HG03520 (cell line): ENCODE measurements around the gene CLEC1A.

Experiments used
- ATAC-seq: cut with Tn5 transposase; IDR thresholded peaks from one replicate; pipeline ENCODE4 v1.9.1; 2021; ENCODE audit warnings: mild to moderate bottlenecking, moderate library complexity; ENCODE audit not compliant: unreplicated experiment

The CLEC1A gene

GRCh38 chr12:10101648-10102220 is 2.9 kb upstream of the CLEC1A start:
- ATAC-seq, result no peak

- ATAC-seq, result no peak
These were observed 2.3 kb upstream of the CLEC1A start for GRCh38 chr12:10101042-10101579.

- ATAC-seq, result no peak
These were observed 1.3 kb downstream of the CLEC1A start for GRCh38 chr12:10097521-10097920.

GRCh38 chr12:10095971-10096370 is 2.8 kb downstream of the CLEC1A start:
- no peak for ATAC-seq

DNA sequence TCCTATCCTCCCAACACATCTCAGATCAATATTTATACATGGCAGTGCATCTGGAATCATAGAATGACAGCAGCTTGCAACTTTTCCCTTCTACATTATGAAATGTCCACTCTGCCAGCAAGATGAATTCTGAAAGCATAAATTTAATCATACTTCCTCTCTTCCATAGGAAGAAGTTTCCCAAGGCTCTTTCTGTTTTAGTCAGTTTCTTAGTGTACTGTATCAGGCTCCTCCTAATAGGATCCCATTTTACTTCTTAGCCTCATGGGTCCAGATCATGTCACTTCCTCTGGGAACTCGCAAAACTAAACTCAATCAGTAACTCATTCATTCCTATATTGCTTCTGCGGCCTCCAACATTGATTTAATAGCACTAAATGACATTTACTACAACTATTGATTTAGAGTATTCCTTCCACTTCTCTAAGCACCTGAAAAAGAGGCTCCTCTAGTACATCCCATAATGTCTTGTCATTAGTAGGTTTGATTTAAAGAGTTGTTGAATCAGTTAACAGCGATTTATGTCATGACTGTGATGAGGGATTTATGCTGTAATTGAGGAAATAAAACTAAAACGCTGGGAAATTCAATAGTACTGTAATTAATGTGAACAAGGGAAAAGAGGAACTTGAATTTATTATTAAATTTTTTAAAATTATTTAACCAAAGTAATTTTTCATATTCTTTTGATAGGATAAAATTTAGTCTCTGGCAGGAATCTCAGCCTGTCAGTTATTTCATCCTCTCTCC is 4.0 kb downstream of the CLEC1A start:
- no peak for ATAC-seq

DNA sequence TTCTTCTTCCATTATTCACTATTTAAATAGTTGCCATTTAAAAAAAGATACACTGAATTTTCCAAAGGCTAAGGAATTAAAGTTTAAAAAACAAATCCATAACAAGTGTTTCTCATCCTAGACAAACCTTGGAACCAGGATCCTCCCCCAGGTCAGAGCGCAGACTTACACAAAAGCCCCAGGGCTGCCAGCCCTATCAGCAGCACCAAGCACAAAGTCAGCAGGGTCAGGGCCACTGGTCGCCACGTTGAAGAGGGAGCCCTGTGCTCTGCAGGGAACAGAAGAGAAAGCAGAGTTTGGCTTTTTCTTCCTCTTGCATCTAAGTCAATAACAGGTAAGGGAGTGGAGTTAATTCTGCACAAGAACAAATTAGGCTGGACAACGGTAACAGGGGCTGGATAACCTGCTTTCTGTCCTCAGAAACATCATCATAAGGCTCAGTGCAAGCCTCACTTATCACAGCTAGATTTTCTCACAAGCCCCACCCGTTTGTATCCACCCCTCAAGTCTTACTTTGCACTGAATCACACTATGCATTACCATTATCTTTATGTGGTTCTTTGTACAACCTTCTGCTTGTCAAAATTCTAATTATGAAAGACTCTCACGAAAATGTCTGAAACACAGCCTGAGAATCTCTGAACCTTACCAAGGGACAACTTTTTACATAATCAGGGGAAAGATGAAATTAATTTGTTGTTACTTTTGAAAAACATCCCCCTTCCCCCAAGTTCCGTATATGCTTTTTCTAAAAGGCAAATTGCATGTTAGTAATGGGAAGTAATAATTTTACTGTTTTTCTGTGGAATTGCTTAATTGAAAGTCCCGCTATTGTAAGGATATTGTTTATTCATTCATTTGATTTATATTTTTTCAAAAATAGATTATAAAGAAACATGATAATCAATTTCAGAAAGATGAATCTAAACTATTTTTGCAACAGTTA is 9.6 kb downstream of the CLEC1A start:
- no peak for ATAC-seq

DNA sequence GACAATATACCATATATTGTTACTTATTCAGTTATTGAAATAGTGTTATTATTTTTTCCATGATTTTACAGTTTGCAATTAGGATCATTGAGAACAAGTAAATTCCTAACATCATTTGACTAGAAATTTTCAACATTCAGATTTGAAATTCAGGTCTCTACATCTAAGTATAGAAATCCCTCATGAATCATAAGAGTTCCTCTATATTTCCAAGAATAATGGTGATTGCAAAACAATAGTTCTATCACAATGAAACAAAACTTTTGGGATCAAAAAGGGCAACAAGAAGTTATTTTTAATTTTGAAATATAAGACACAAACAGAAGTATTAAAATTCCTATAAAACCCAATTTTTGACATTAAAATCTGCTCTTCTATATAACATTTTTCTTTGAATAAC is 10.8 kb downstream of the CLEC1A start:
- no peak for ATAC-seq

GRCh38 chr12:10086387-10086786 is 12.4 kb downstream of the CLEC1A start:
- ATAC-seq, result no peak

- no peak for ATAC-seq
These were observed 14.1 kb downstream of the CLEC1A start for GRCh38 chr12:10084733-10085132.

DNA sequence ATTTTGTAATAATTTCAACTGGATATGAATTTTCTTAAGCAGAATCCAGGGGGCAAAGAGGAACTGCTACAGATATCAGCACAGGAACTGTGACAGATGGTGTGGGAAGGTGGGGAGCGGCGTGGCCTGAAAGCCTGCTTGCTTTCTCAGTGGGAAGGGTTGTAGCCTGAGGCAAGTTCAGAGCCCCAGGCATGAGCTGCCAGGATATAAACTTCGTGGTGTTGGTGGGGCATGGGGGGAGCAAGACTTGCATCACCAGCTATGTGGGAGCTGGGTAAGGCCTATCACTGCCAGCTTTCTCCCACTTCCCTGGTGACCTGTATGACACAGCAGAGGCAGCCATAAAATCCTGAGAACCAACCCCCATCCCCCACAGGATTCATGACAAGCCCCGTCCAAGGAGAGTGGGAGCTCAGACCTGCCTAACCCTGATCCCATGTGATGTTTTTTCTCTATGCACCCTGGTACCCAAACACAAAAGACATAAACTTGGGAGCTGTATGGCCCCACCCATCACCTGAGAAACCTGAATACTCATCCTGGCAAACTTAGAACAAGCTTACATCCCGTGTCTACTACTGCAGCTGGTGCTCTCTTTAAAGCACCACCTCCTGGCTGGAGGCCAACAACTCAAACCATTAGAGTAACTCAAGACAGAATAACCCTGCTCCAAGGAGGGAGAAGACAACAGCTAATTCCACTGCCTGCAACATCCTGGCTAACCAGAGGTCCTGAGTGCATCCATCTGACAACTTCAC is 16.5 kb downstream of the CLEC1A start:
- ATAC-seq, result no peak

DNA sequence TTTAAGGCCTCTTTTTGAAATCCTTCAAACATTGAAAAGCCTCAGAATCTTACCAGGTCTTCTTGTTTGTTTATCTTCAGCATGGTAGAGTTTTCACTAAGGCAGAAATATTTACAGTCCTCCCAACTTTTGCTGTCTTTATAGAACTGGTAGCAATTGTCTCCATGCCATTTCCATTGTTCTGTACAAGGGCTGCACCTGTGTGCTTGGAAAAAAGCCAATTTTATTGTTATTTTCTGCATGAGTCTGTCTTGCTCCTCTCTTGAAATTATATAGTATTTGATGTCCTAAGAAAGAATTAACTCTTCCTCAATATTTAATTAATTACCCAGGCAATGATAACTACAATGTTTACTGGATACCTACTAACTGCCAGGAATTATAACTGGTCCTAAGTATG is 23.3 kb downstream of the CLEC1A start:
- no peak for ATAC-seq

DNA sequence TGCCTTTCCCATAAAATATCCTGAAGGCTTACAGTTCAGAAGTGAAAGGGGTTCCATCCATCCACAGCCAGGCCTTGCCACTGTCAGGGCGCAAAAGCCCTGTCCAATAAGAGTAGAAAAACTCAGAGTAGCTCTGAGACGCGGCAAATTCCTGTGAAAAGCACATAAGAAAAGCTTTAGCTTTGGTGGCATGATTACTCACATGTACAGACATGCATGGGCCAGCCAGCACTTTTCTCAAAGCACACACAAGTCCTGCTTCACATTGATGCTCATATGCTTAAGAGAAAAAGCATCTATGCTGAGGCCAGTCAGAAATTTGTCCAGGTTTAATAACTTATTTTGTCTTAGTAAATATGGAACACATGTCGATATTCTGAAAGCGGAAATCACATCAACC is 25.5 kb downstream of the CLEC1A start:
- no peak for ATAC-seq

GRCh38 chr12:10072131-10072530 is 26.7 kb downstream of the CLEC1A start:
- no peak for ATAC-seq

DNA sequence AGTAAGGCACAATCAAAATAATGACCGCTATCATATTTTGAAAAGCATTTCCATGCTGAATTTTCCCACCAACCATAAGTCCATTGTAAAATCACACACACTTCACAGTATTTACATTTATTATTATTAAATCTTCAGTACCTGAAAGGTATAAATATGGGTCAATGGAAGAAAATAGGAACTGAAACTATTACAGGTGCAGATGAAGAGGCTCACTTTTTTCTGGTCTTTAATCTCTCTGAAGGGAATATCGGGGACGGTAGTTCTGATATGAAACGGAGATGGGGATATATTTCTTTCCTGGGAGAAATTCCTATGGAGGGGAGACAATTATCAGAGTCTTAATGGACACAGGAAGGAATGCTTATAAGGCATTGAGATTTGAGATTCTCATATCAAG is 28.4 kb downstream of the CLEC1A start:
- ATAC-seq, result no peak

DNA sequence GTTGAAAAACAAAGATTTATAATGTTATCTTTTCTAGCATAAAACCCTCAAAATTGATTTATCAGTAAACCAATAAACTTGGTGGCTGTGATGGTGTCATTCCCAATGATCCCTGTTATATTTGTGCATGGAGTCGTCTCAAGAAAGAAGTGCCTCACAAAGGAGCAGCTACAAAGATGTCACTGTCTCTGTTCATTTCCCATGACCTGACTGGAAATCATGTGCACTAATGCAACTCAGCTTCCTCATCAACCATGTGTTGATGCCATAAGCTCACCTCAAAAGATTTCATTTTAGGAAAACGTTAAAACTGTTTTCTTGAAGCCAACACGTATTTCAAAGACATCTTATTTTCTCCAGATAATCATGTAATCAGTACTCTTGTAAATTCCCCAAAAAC is 28.8 kb downstream of the CLEC1A start:
- ATAC-seq, result no peak

GRCh38 chr12:10069099-10069498 is 29.7 kb downstream of the CLEC1A start:
- ATAC-seq, result no peak

DNA sequence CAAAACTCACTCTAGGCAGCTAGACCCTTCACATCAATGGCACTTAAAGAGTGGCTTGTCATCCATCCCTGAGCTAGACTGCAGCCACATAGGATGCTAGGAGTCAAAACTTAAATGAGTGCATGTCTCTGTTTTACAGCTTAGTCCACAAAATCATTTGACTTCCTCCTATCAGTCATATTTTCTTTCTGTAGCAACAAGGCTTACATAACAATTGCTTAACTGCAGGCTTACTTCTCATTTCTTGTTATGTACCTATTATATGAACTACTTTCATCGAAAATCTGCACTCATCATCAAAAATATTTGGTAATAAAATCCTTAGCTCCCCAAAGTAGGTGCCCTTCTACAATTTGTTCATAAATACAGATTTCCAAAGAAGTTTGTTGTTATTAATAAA is 30.1 kb downstream of the CLEC1A start:
- no peak for ATAC-seq

DNA sequence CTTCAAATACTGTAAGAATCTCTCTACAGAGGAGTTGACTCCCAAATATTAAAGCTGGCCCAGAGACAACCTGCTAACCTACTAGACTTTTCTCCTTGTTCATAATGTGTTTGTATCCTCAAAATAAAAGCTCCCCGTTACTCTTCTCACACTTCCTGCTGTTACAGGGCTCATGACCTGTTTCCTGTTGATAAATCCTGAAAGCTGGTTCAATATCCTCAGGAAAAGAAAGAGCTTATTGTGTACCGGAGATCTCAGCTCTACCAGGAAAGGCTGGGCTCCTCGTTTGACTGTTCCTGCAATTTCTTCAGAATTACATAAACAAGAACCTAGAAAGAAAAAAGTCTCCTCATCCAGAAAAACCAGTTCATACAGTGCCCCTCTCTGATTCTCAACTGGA is 30.8 kb downstream of the CLEC1A start:
- ATAC-seq, result no peak

DNA sequence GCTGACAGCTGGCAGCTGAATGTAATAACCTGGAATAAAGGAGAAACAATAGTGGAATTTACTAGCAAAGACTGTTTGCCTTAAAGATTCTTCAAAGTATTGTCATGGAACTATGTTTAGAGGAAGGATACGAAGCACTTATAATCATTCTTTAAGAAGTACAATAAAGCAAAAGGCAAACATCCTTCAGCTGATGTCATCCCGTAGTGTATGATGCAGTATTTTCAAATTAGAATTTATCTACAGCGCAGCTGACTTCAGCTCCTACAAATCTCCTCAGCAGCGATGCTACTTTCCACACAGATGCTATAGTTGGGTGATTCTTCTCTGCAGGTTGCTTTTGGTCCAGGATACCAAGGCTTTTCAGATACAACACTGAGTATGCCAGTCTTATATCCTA is 31.5 kb downstream of the CLEC1A start:
- ATAC-seq, result no peak

GRCh38 chr12:10065241-10065640 is 33.5 kb downstream of the CLEC1A start:
- no peak for ATAC-seq

- no peak for ATAC-seq
These were observed 40.4 kb downstream of the CLEC1A start for GRCh38 chr12:10058387-10058786.
